SK-N-SH (cell line): ENCODE results near the gene NRCAM. TPM values are rescaled to one million over a fixed set of nuclear protein-coding genes. Genes with fewer than 3 reads are reported as not detected.
A peak's percentile ranks its signal among the peaks of the same experiment; 100 is the strongest.

ENCODE experiments used
- CTCF ChIA-PET: fragments of 300-600, 350-600 bp; formaldehyde crosslinking; extraction: SDS; loops from one replicate; lab custom pipeline; 2021; lab: Yijun Ruan, JAX
- POLR2A ChIA-PET: fragments of 350-600 bp; sonication (Branson Sonifier 250); formaldehyde crosslinking; extraction: SDS; loops from one replicate; lab custom pipeline; 2020; ENCODE audit warnings: antibody characterized with exemption, inconsistent platforms; lab: Yijun Ruan, JAX
- DNase-seq: peaks from one replicate; pipeline ENCODE4 v3.0.0; 2012
- H2AFZ ChIP-seq: fragments of 200-600 bp; sonication (generic); 2 replicates; pipeline ENCODE4 v1.8.1; 2016; ENCODE audit warnings: antibody characterized with exemption, mild to moderate bottlenecking, low read depth
- H3F3A ChIP-seq: fragments of 200-600 bp; sonication (generic); replicated peaks from 2 replicates; pipeline ENCODE3; 2016; ENCODE audit warnings: antibody characterized with exemption, mild to moderate bottlenecking; ENCODE audit not compliant: insufficient read depth
- H3K27ac ChIP-seq, 2 experiments: fragments of 200-500 bp in 1 of 2; fragments of 200-600 bp in 1 of 2; sonication (Bioruptor generic) in 1 of 2; sonication (generic), shearing (Covaris generic) in 1 of 2; 2 replicates each; pipeline versions ENCODE4 v1.5.1 to v1.6.1; 2014 to 2016; ENCODE audit warnings: low read depth in 2 of 2, inconsistent platforms in 1 of 2, low read length in 1 of 2, mild to moderate bottlenecking in 1 of 2, mixed read lengths in 1 of 2
- H3K27me3 ChIP-seq: fragments of 200-600 bp; sonication (generic), shearing (Covaris generic); 2 replicates; pipeline ENCODE4 v1.6.1; 2016; ENCODE audit warnings: mixed run types; ENCODE audit not compliant: insufficient read depth
- H3K36me3 ChIP-seq, 2 experiments: fragments of 200-500 bp in 1 of 2; fragments of 200-600 bp in 1 of 2; sonication (Bioruptor generic) in 1 of 2; sonication (generic) in 1 of 2; replicated peaks in 1 of 2; 2 replicates each; pipeline versions ENCODE3 to v1.5.1; 2014 to 2016; ENCODE audit warnings: low read length in 1 of 2, mild to moderate bottlenecking in 1 of 2; ENCODE audit not compliant: insufficient read depth in 2 of 2, control insufficient read depth in 1 of 2
- H3K4me1 ChIP-seq, 2 experiments: fragments of 200-500 bp in 1 of 2; fragments of 200-600 bp in 1 of 2; sonication (Bioruptor generic) in 1 of 2; sonication (generic), shearing (Covaris generic) in 1 of 2; 2 replicates each; pipeline versions ENCODE4 v1.5.1 to v1.6.1; 2014 to 2016; ENCODE audit warnings: low read depth in 1 of 2, low read length in 1 of 2, mixed run types in 1 of 2; ENCODE audit not compliant: insufficient read depth in 2 of 2, control insufficient read depth in 1 of 2
- H3K4me2 ChIP-seq: fragments of 200-600 bp; sonication (generic), shearing (Covaris generic); 2 replicates; pipeline ENCODE4 v1.6.1; 2017; ENCODE audit warnings: mixed run types
- H3K4me3 ChIP-seq, 2 experiments: fragments of 200-500 bp in 1 of 2; fragments of 200-600 bp in 1 of 2; sonication (Bioruptor generic) in 1 of 2; sonication (generic), shearing (Covaris generic) in 1 of 2; 2 replicates each; pipeline versions ENCODE4 v1.5.1 to v1.8.1; 2014 to 2016; ENCODE audit warnings: low read depth in 2 of 2, inconsistent platforms in 1 of 2, low read length in 1 of 2, mild to moderate bottlenecking in 1 of 2, mixed read lengths in 1 of 2, moderate library complexity in 1 of 2
- H3K79me2 ChIP-seq: fragments of 200-600 bp; sonication (generic); 2 replicates; pipeline ENCODE4 v1.8.1; 2017; ENCODE audit warnings: mild to moderate bottlenecking; ENCODE audit not compliant: insufficient read depth
- H3K9ac ChIP-seq: fragments of 200-600 bp; sonication (generic); 2 replicates; pipeline ENCODE4 v1.6.1; 2017; ENCODE audit warnings: mixed run types
- H3K9me2 ChIP-seq: fragments of 200-600 bp; sonication (generic); 2 replicates; pipeline ENCODE4 v1.6.1; 2017; ENCODE audit warnings: mixed run types
- H3K9me3 ChIP-seq: fragments of 200-600 bp; sonication (generic); 2 replicates; pipeline ENCODE4 v1.6.1; 2017; ENCODE audit warnings: mixed run types, mild to moderate bottlenecking, moderate library complexity
- H4K20me1 ChIP-seq: fragments of 200-600 bp; sonication (generic); 2 replicates; pipeline ENCODE4 v1.6.1; 2017; ENCODE audit warnings: mild to moderate bottlenecking, mixed run types; ENCODE audit not compliant: insufficient read depth
- ELF1 ChIP-seq: IDR thresholded peaks from 2 replicates; pipeline ENCODE4 v1.4.0; 2012
- EP300 ChIP-seq, 2 experiments: IDR thresholded peaks; 2 replicates each; pipeline versions ENCODE4 v1.4.0 to v1.6.1; 2012; ENCODE audit warnings: borderline replicate concordance in 1 of 2, low read depth in 1 of 2, low read length in 1 of 2
- FOSL2 ChIP-seq: IDR thresholded peaks from 2 replicates; pipeline ENCODE4 v1.4.0; 2012; ENCODE audit warnings: low read depth, mild to moderate bottlenecking, moderate library complexity, borderline replicate concordance
- FOXJ3 ChIP-seq: sonication (generic); formaldehyde crosslinking; IDR thresholded peaks from 2 replicates; pipeline ENCODE4 v1.5.1; 2020; ENCODE audit warnings: mild to moderate bottlenecking, missing genetic modification reagents
- GABPA ChIP-seq: IDR thresholded peaks from 2 replicates; pipeline ENCODE4 v1.4.0; 2012; ENCODE audit warnings: low read depth, mild to moderate bottlenecking
- GATA2 ChIP-seq: sonication (generic); formaldehyde crosslinking; IDR thresholded peaks from 2 replicates; pipeline ENCODE4 v1.5.0; 2020; ENCODE audit warnings: mild to moderate bottlenecking, missing genetic modification reagents
- JUND ChIP-seq: IDR thresholded peaks from 2 replicates; pipeline ENCODE4 v1.4.0; 2012
- RAD21 ChIP-seq: IDR thresholded peaks from 2 replicates; pipeline ENCODE4 v1.6.1; 2012; ENCODE audit warnings: mild to moderate bottlenecking, low read length
- RCOR1 ChIP-seq: fragments of 150-350 bp; IDR thresholded peaks from 2 replicates; pipeline ENCODE4 v1.6.1; 2017; ENCODE audit warnings: antibody characterized with exemption, low read length
- RFX5 ChIP-seq: IDR thresholded peaks from 2 replicates; pipeline ENCODE4 v1.6.1; 2012; ENCODE audit warnings: mild to moderate bottlenecking, improper control_type of control experiment, low read length
- SIN3A ChIP-seq: IDR thresholded peaks from 2 replicates; pipeline ENCODE4 v1.6.1; 2012; ENCODE audit warnings: low read depth, mild to moderate bottlenecking, low read length, moderate library complexity, borderline replicate concordance
- SMC3 ChIP-seq: IDR thresholded peaks from 2 replicates; pipeline ENCODE4 v1.6.1; 2012; ENCODE audit warnings: low read depth, low read length, improper control_type of control experiment
- TCF12 ChIP-seq: IDR thresholded peaks from 2 replicates; pipeline ENCODE4 v1.4.0; 2012
- WGBS: methylation state at CpG from one replicate; pipeline ENCODE4 v1.1.6; 2017; ENCODE audit warnings: low lambda C conversion rate; 5-methylcytosine and 5-hydroxymethylcytosine counted together
- polyA plus RNA-seq, 3 experiments: library from polyadenylated mRNA; depleted of rRNA; stranded (reverse); fragments of >200 nt; gene quantifications; 2 replicates each; pipeline ENCODE4 v1.2.3, GENCODE V29; 2012
- TF ChIP-seq, protein P1 (sequence below): fragments of 150-350 bp; IDR thresholded peaks from 2 replicates; pipeline ENCODE4 v1.6.1; 2016; ENCODE audit warnings: mild to moderate bottlenecking, low read depth, low read length
- TF ChIP-seq, protein P2 (sequence below): IDR thresholded peaks from 2 replicates; pipeline ENCODE4 v1.4.0; 2012; ENCODE audit warnings: low read depth, borderline replicate concordance
- TF ChIP-seq, protein P3 (sequence below): fragments of 150-350 bp; IDR thresholded peaks from 2 replicates; pipeline ENCODE4 v1.6.1; 2017; ENCODE audit warnings: antibody characterized with exemption, low read length, low read depth, borderline replicate concordance
- TF ChIP-seq, protein P4 (sequence below): IDR thresholded peaks from 2 replicates; pipeline ENCODE4 v1.4.0; 2012; ENCODE audit warnings: low read depth
- TF ChIP-seq, protein P5 (sequence below): fragments of 200-600 bp; sonication (generic); IDR thresholded peaks from 2 replicates; pipeline ENCODE4 v1.6.1; 2017; ENCODE audit warnings: antibody characterized with exemption, mild to moderate bottlenecking, moderate library complexity

Gene NRCAM
- polyA plus RNA-seq, 1 of the 3 experiments (the other 2 are of a cell fraction): 1.1 TPM

DNA sequence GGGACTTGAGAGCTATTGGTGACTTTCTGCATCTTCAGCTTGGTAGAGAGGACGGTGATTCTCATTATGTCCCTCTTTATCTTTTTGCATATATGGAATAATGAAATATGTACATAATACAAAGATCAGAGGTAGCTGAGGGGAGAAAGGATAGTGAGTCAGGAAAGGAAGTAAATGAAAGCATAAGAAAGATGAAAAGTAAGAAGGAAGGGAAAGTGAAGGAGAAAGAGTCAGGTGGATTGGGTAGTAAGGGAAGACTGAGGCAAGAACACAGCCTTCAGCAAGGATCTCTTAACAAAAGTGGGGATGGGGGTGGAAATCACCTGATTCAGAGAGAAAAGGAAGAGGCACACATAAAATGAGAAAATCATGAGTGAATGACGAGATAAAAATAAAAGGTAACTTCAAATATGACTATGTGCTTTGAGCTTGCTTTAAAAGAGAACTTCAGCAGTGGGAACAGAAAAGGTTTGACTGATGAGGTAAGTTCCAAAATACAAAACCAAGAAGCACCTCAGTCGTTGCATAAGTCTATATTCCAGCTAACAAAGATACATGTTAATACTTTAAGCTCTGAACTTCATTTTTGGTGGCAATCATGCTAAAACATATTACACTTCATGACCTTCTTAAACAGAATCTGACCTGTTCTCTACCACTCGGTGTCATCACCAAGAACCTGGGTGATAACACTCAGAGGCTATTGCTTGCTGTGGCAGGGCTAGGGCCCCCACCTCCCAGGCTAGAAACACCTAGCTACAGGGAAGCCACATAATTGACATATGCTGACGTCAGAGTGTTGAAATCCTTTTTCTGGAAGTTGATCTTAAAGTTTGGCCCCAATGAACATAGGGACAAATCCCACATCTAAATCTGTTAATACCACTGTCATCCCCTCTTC, 32.9 kb downstream of the NRCAM start:
- Histone ChIP-seq H3K4me3 (no peak overlapping the region), H3K27ac (no peak overlapping the region), H3K36me3 (no peaks in the 10 kb centered on the region), H3K4me2 (no peak overlapping the region), H3K9me3 (no peaks in the 10 kb centered on the region), H3K4me1 (peaks cover 16 to 50% of the 10 kb centered on the region in 2 experiments; a peak in 3 of 4 replicates), H3K9me2 (no peaks in the 10 kb centered on the region), H2AFZ (no peak overlapping the region), H3K79me2 (no peaks in the 10 kb centered on the region), H3F3A (no peaks in the 10 kb centered on the region), H4K20me1 (no peaks in the 10 kb centered on the region), H3K9ac (no peak overlapping the region), H3K27me3 (no peaks in the 10 kb centered on the region)
- TF ChIP-seq SIN3A (no peak), GABPA (no peak), JUND (no peak), ELF1 (no peak)
- TF ChIP-seq, protein P1, sequence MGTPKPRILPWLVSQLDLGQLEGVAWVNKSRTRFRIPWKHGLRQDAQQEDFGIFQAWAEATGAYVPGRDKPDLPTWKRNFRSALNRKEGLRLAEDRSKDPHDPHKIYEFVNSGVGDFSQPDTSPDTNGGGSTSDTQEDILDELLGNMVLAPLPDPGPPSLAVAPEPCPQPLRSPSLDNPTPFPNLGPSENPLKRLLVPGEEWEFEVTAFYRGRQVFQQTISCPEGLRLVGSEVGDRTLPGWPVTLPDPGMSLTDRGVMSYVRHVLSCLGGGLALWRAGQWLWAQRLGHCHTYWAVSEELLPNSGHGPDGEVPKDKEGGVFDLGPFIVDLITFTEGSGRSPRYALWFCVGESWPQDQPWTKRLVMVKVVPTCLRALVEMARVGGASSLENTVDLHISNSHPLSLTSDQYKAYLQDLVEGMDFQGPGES: no peak
- TF ChIP-seq, protein P2, sequence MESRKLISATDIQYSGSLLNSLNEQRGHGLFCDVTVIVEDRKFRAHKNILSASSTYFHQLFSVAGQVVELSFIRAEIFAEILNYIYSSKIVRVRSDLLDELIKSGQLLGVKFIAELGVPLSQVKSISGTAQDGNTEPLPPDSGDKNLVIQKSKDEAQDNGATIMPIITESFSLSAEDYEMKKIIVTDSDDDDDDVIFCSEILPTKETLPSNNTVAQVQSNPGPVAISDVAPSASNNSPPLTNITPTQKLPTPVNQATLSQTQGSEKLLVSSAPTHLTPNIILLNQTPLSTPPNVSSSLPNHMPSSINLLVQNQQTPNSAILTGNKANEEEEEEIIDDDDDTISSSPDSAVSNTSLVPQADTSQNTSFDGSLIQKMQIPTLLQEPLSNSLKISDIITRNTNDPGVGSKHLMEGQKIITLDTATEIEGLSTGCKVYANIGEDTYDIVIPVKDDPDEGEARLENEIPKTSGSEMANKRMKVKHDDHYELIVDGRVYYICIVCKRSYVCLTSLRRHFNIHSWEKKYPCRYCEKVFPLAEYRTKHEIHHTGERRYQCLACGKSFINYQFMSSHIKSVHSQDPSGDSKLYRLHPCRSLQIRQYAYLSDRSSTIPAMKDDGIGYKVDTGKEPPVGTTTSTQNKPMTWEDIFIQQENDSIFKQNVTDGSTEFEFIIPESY: no peak
- CTCF ChIA-PET: interaction anchor here (0.8 to 1.0 kb wide), 3 partner anchors 14 to 32 kb away, joined by 3 to 4 read pairs (median 3); partner anchors contain the start of gene NRCAM
- WGBS: 43% methylated on average over 5 of the region's 5 CpGs
- no peak for DNase-seq
- POLR2A ChIA-PET: no interaction called here

DNA sequence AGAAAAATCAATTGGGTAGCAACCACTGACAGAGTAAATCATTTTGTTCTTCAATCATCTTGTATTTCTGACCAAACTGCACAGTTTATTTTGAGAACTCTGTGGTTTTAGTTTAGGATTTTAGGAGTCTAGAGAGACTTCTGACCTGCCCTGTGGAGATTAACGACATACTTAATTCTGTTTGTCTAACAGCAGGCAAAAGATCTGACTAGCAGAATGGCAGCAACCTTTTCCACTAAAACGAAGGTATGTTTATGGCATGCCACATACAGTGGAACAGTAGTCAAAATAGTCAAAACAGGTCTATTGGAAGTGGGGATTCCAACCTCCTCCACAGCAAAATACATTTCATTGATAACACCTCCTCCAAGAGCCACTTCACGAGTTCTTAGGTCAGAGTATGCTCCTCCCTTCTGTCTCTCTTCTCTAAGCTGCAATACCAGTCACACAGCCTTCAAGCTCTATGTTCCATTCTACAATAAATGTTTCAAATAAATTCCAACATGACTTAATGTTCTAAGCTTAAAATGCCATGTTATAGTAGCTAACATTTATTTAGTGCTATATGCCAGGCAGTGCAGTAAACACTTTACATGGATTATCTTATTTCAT, 34.4 kb downstream of the NRCAM start:
- POLR2A ChIA-PET: no interaction called here
- CTCF ChIA-PET: interaction anchor here (1.1 to 1.5 kb wide), 2 partner anchors 31 to 76 kb away, joined by 3 to 5 read pairs; no protein-coding TSS in a partner anchor
- TF ChIP-seq SIN3A (no peak), SMC3 (no peak), RAD21 (no peak), FOSL2 (no peak), TCF12 (no peak), GABPA (no peak), EP300 (IDR thresholded peaks at IDR 0.05; ENCODE audit: borderline replicate concordance in 1 of 2, low read depth in 1 of 2, low read length in 1 of 2) (no peak), RFX5 (no peak), FOXJ3 (CRISPR knock-in tag) (no peak), JUND (no peak), GATA2 (CRISPR knock-in tag) (no peak), RCOR1 (no peak)
- TF ChIP-seq, protein P3, sequence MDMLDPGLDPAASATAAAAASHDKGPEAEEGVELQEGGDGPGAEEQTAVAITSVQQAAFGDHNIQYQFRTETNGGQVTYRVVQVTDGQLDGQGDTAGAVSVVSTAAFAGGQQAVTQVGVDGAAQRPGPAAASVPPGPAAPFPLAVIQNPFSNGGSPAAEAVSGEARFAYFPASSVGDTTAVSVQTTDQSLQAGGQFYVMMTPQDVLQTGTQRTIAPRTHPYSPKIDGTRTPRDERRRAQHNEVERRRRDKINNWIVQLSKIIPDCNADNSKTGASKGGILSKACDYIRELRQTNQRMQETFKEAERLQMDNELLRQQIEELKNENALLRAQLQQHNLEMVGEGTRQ: no peak
- TF ChIP-seq, protein P4, sequence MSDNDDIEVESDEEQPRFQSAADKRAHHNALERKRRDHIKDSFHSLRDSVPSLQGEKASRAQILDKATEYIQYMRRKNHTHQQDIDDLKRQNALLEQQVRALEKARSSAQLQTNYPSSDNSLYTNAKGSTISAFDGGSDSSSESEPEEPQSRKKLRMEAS: no peak
- TF ChIP-seq, protein P5, sequence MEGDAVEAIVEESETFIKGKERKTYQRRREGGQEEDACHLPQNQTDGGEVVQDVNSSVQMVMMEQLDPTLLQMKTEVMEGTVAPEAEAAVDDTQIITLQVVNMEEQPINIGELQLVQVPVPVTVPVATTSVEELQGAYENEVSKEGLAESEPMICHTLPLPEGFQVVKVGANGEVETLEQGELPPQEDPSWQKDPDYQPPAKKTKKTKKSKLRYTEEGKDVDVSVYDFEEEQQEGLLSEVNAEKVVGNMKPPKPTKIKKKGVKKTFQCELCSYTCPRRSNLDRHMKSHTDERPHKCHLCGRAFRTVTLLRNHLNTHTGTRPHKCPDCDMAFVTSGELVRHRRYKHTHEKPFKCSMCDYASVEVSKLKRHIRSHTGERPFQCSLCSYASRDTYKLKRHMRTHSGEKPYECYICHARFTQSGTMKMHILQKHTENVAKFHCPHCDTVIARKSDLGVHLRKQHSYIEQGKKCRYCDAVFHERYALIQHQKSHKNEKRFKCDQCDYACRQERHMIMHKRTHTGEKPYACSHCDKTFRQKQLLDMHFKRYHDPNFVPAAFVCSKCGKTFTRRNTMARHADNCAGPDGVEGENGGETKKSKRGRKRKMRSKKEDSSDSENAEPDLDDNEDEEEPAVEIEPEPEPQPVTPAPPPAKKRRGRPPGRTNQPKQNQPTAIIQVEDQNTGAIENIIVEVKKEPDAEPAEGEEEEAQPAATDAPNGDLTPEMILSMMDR: no peak

More for the DNA sequence above, 34.4 kb downstream of the NRCAM start:
- no peak overlapping the region for H3K4me3 ChIP-seq
- peak overlapping the region in 1 of 2 experiments; percentile 53; a peak in 2 of 4 replicates for H3K27ac ChIP-seq
- H3K9ac ChIP-seq: no peak overlapping the region
- H3K4me1 ChIP-seq: peaks cover 16 to 60% of the 10 kb centered on the region in 2 experiments; a peak in 3 of 4 replicates
- H2AFZ ChIP-seq: no peak overlapping the region
- H3K9me3 ChIP-seq: no peaks in the 10 kb centered on the region
- DNase-seq: no peak
- H3K36me3 ChIP-seq: no peaks in the 10 kb centered on the region
- H3K27me3 ChIP-seq: no peaks in the 10 kb centered on the region
- H3K79me2 ChIP-seq: no peaks in the 10 kb centered on the region
- WGBS: 33% methylated on average over 3 of the region's 3 CpGs
- no peaks in the 10 kb centered on the region for H3K9me2 ChIP-seq
- no peaks in the 10 kb centered on the region for H3F3A ChIP-seq
- H4K20me1 ChIP-seq: no peaks in the 10 kb centered on the region
- H3K4me2 ChIP-seq: no peak overlapping the region
